WTC11 (cell line): Measurements from ENCODE around the gene TGFBI.

Experiments used
- ELF4 ChIP-seq: sonication (generic); formaldehyde crosslinking; IDR thresholded peaks from 2 replicates; pipeline ENCODE4 v1.8.1; 2022; ENCODE audit warnings: low read depth, mild to moderate bottlenecking, moderate library complexity, missing genetic modification reagents
- ESRRA ChIP-seq: sonication (generic); formaldehyde crosslinking; IDR thresholded peaks from 2 replicates; pipeline ENCODE4 v1.8.1; 2022; ENCODE audit warnings: mild to moderate bottlenecking, missing genetic modification reagents, borderline replicate concordance
- GRHL2 ChIP-seq: fragments of 250-450 bp; sonication (Bioruptor Pico); IDR thresholded peaks from 2 replicates; pipeline ENCODE4 v1.8.0; 2022; ENCODE audit warnings: mild to moderate bottlenecking, moderate library complexity; ENCODE audit not compliant: insufficient replicate concordance, severe bottlenecking
- IRF2 ChIP-seq: sonication (generic); formaldehyde crosslinking; IDR thresholded peaks from 2 replicates; pipeline ENCODE4 v1.8.0; 2022; ENCODE audit warnings: low read depth, missing genetic modification reagents, borderline replicate concordance
- MLX ChIP-seq: sonication (generic); formaldehyde crosslinking; IDR thresholded peaks from 2 replicates; pipeline ENCODE4 v1.8.1; 2023; ENCODE audit warnings: mild to moderate bottlenecking, missing genetic modification reagents, moderate library complexity
- NFYB ChIP-seq: sonication (generic); formaldehyde crosslinking; conservative IDR thresholded peaks from 2 replicates; pipeline ENCODE4 v1.8.0; 2022; ENCODE audit warnings: low read depth, missing genetic modification reagents
- TEAD1 ChIP-seq: sonication (generic); formaldehyde crosslinking; IDR thresholded peaks from 2 replicates; pipeline ENCODE4 v1.8.0; 2022; ENCODE audit warnings: mild to moderate bottlenecking, missing genetic modification reagents
- ZNF263 ChIP-seq: sonication (generic); formaldehyde crosslinking; IDR thresholded peaks from 2 replicates; pipeline ENCODE4 v1.8.1; 2022; ENCODE audit warnings: low read depth, mild to moderate bottlenecking, moderate library complexity, missing genetic modification reagents
- TF ChIP-seq, protein P1 (sequence below): sonication (generic); formaldehyde crosslinking; IDR thresholded peaks from 2 replicates; pipeline ENCODE4 v1.8.0; 2022; ENCODE audit warnings: mild to moderate bottlenecking, missing genetic modification reagents
- TF ChIP-seq, protein P2 (sequence below): fragments of 200-600 bp; IDR thresholded peaks from 2 replicates; pipeline ENCODE4 v1.8.0; 2022; ENCODE audit warnings: antibody characterized with exemption
- TF ChIP-seq, protein P3 (sequence below): sonication (generic); formaldehyde crosslinking; IDR thresholded peaks from 2 replicates; pipeline ENCODE4 v1.8.1; 2023; ENCODE audit warnings: mild to moderate bottlenecking, missing genetic modification reagents

- TF ChIP-seq ZNF263 (CRISPR knock-in tag) (no peak), GRHL2 (CRISPR knock-in tag) (no peak), TEAD1 (no peak), ESRRA (CRISPR knock-in tag) (no peak), MLX (no peak), NFYB (no peak), ELF4 (CRISPR knock-in tag) (no peak), IRF2 (CRISPR knock-in tag) (no peak)
- TF ChIP-seq, protein P1, sequence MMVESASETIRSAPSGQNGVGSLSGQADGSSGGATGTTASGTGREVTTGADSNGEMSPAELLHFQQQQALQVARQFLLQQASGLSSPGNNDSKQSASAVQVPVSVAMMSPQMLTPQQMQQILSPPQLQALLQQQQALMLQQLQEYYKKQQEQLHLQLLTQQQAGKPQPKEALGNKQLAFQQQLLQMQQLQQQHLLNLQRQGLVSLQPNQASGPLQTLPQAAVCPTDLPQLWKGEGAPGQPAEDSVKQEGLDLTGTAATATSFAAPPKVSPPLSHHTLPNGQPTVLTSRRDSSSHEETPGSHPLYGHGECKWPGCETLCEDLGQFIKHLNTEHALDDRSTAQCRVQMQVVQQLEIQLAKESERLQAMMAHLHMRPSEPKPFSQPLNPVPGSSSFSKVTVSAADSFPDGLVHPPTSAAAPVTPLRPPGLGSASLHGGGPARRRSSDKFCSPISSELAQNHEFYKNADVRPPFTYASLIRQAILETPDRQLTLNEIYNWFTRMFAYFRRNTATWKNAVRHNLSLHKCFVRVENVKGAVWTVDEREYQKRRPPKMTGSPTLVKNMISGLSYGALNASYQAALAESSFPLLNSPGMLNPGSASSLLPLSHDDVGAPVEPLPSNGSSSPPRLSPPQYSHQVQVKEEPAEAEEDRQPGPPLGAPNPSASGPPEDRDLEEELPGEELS (CRISPR knock-in tag), result no peak
- TF ChIP-seq, protein P2, sequence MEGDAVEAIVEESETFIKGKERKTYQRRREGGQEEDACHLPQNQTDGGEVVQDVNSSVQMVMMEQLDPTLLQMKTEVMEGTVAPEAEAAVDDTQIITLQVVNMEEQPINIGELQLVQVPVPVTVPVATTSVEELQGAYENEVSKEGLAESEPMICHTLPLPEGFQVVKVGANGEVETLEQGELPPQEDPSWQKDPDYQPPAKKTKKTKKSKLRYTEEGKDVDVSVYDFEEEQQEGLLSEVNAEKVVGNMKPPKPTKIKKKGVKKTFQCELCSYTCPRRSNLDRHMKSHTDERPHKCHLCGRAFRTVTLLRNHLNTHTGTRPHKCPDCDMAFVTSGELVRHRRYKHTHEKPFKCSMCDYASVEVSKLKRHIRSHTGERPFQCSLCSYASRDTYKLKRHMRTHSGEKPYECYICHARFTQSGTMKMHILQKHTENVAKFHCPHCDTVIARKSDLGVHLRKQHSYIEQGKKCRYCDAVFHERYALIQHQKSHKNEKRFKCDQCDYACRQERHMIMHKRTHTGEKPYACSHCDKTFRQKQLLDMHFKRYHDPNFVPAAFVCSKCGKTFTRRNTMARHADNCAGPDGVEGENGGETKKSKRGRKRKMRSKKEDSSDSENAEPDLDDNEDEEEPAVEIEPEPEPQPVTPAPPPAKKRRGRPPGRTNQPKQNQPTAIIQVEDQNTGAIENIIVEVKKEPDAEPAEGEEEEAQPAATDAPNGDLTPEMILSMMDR, result no peak
- TF ChIP-seq, protein P3, sequence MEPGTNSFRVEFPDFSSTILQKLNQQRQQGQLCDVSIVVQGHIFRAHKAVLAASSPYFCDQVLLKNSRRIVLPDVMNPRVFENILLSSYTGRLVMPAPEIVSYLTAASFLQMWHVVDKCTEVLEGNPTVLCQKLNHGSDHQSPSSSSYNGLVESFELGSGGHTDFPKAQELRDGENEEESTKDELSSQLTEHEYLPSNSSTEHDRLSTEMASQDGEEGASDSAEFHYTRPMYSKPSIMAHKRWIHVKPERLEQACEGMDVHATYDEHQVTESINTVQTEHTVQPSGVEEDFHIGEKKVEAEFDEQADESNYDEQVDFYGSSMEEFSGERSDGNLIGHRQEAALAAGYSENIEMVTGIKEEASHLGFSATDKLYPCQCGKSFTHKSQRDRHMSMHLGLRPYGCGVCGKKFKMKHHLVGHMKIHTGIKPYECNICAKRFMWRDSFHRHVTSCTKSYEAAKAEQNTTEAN (CRISPR knock-in tag), result no peak
Observed at GRCh38 chr5:136027311-136027710, 1.5 kb upstream of the TGFBI start.
